ENCODE data around the gene NAXE.
"Not testable (repeated sequence)": the region's sequence is repeated elsewhere in the genome, so short reads cannot be mapped to it uniquely, and the experiment has no call there.

NAXE gene

DNA sequence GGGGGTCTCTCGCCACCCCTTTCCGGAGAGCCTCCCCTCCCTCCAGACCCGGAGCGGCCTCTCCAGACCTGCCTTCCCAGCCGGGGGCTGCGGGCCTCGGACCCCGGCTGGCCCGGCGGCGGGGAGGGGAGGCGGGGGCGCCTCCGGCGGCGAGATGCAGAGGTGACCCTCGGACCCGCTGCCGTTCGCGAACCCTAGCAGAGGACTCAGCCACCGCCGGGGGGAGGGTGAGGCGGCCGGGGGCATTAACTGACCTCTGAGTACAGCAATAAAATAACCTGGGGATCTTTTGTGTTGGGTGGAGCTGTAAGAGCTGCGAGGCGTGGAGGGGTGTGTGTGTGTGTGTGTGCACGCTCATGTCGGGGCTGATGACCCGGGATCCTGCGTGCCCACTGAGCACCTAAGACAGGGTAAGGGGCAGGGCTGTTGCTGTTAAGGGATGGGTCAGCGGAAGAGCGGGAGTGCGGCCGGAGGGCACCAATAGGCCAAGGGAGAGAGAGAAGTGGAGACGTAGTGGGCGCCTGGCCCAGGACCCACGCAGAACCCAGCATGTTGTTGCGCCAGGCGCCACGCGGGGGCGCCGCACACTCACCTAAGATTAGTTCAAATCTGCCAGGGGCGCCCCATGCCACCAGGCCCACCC, 34.0 kb downstream of the NAXE start:
- peak; percentile 85 for DNase-seq

DNA sequence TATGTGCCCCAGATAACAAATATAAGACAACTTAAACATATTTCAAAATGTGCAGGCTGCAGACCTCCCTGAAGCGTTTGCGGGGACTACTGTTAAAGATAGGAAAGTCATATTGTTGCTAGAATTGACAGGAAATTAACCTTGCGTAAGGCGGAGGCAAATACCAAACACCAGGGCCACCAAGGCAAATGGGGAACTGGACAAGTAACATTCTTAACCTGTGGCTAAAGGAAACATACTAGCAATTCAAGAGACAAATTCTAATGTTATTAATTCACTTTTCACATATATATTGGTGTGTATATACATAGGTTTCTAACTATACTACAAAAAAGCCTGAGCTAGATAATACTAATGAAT, 34.5 kb downstream of the NAXE start:
- no peak for DNase-seq

DNA sequence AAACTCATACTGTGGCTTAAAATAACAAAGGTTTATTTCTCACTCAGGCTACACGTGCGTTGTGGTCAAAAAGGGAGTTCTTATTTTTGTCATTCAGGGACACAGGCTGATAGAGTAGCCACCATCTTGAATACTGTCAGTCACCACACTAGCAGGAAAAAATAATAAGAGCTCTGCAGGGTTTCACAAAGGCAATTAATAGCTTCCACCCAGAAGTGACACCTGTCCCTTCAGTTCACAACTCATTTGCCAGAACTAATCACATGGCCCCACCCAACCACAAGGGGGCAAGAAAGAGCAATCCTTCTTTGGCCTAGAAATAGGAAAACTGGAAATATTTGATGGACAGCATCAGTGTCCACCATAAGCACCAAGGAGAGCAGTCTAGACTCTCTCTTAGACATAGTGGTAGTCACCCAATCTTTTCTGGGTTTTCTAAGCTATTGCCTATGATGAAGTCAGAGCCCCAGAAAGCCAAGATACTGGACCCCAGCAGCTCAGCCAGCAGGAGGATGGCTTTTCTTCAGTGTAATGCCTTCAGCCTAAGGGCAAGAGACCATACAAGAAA, 35.8 kb downstream of the NAXE start:
- peak; percentile 52 for DNase-seq

DNA sequence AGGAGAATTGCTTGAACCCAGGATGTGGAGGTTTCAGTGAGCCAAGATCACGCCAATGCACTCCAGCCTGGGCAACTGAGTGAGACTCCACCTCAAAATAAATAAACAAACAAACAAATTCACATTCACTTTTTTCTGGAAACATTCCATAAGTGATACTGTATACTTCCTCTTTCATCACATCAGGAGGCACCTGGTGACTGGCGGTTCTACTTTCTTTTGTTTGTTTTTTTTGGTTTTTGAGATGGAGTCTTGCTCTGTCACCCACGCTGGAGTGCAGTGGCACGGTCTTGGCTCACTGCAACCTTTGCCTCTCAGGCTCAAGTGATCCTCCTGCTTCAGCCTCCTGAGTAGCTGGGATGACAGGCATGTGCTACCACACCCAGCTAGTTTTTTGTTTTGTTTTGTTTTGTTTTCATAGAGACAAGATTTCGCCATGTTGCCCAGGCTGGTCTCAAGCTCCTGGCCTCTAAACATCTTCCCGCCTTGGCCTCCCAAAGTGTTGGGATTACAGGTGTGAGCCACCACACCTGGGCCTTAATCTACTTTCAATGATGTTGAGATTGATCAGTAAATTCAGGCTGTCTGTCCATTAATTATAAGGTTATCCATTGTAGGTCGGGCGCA, 38.4 kb downstream of the NAXE start:
- no peak for DNase-seq

DNA sequence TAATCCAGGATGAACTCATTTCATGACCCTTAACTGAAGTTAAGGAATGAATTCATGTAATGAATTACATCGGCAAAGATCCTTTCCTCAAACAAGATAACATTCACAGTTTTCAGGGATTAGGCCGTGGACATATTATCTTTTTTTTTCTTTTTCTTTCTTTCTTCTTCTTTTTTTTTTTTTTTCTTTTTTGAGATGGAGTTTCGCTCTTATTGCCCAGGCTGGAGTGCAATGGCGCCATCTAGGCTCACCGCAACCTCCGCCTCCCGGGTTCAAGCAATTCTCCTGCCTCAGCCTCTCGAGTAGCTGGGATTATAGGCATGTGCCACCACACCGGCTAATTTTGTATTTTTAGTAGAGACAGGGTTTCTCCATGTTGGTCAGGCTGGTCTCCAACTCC, 39.6 kb downstream of the NAXE start:
- DNase-seq = not testable (repeated sequence)

DNA sequence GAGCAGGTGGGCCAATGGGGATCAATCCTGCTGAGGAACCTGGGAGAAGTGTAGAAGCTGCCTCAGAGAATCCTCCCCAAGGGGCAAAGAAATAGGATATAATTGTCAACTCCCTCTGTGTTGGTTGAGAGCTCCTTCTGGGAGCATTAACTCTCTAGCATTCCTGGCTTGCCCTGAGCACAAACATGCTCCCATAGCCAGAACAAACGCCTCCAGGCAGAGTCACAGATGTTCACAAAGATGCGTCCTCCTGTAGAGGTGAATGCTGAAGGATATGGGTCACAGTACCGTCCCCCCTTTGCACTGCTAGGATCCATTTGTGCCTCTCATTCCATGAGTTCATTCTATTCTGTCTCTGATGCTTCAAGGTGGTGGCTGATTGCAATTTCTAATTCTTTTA, 40.8 kb downstream of the NAXE start:
- no peak for DNase-seq

DNA sequence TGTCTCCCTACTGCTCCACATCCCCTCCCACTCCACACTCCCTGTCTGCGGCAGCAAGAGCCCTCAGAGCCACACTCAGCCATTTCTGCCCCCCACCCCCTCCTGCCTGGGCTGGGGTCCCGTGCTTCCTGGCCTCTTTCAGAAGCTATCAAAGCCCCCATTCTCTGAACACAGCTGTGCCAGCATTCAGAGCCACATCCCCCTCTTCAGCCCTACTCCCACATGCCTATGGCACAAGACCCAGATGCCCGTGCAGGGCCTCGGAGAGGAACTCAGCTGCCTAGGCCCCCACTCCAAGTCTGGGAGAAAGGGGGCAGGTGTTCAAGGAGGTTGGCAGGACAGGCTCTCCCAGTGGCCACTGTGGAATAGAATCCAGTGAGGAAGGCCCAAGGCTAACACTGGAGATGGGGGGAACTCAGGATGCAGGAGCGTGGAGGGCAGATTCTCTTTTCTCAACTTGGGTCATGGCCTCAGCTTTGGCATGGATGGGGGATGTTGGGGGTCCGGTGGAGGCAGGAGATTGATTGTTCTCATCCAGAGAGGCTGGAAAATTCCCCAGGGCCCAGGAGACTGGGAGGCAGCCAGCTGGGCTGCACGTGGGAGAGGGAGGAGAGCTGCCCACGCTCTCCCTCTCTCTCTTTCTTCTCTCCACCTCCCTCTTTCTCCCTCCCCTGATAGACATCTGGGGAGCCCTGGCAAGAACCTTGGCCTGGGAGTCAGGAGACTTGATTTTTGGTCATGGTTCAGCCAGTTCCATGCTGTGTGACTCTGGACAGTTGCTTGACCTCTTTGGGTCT, 46.8 kb downstream of the NAXE start:
- DNase-seq = no peak

DNA sequence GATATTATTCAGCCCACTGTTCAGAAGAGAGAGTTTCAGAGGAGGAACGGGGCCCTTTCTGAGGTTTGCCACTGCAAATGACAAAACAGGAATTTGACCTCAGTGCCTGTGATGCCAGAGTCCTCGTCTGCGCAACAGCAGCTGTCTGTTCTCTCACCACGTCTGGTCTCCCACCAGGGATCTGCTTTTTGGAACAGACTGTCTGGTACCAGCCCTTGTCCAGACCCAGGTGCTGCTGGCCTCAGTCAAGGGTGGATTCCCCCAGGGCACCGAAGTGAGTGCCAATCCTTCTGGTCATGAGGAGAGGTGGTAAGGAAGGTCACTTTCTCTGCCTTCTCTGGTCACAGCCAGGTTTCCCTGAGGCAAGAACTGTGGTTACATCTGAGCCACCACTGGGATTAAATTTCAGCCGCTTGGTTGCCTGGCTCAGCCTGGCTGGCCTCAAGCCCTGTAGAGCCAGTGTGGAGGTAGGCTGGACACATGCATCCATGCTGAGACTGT, 48.1 kb downstream of the NAXE start:
- DNase-seq = no peak

DNA sequence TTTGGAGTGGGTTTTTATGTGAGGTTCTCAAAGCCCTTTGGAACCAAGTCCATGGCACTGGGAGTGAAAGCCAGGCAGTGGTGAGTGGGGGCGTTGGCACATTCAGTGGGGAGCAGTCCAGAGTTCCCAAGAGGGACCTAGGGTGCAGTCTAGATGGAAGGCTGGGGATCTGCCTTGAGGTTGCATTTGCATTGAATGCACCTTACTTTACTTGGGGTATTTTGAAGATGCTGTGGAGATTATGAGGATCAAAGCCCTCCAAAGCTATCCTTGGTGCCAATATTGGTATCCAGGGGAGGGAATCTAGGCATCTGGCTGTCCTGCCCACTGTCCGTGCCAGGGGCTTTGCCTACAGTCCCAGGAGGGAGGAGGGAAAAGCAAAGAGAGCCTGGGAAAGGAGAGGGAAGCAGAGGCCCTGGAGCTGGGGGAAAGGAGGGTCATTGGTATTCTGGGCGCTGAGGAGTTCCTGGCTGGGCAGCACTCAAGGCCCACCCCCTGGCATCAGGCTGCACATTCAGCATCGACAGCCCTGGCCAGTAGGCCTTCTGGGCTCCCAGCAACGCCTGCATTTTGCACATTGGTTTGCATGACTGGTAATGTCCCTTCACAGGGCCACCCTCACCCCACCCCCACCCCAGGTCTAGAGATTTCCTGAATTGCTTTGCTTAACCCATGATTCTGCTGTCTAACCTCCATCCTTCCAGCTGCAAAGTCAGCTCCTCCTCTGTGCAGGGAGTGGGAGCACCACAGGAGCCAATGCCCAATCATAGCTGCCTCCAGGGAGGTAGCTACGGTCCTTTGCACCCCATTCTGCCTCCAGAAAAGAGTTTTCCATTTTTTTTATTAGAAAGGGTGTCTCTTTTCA, 49.5 kb downstream of the NAXE start:
- DNase-seq = no peak

DNA sequence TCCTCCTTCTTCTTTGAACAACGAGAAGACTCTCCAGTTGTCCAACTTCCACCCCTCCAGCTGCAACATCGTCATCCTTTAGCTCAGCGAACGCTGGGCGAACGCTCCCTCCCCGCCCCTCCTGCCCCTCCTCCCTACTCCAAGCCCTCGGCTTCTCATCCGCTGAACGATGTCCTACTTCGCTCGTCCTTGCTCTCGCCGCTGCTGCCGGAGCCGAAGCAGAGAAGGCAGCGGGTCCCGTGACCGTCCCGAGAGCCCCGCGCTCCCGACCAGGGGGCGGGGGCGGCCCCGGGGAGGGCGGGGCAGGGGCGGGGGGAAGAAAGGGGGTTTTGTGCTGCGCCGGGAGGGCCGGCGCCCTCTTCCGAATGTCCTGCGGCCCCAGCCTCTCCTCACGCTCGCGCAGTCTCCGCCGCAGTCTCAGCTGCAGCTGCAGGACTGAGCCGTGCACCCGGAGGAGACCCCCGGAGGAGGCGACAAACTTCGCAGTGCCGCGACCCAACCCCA, 50.2 kb downstream of the NAXE start, which contains the start of gene BCAN:
BCAN (plus strand) TSS at position 357 of the 504 bp plus-strand sequence. CDS start 3,938 bp downstream, outside the sequence.
- peak; percentile 45 for DNase-seq

DNA sequence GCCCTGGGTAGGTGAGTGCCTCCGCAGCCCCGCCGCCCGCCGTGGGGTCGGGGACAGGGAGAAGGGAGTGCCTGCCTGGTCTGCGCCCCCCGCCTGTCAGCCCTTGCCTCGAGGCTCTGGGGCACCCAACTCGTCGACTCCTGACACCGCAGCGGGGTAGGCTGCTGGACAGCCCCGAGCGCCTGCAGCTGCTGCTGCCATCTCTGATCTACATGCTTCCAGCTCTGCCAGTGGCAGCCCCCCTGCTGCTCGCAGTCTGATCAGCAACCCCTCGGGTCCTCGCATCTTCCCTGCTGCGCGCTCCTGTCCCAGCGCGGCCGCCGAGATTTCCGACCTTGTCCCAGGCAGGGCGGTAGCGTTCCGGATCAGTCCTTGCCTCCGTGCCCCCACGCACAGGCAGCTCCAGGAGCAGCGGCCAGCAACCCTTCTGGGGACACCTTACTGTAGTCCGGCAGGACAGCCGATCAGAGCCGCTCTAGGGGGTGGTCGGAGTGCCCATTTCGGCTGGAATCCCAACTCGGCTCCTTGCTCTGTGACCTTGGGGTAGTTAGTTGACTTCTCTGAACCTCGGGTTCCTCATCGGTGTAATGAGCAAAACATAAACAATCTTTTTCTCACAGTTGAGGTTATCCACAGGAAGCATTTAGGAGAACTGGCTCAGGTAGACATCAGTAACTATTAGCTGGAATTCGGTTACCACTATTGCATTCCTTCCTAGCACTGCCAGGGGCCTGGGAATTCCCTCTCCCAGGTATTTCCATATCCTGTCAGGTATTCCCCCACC, 50.9 kb downstream of the NAXE start:
- DNase-seq = peak; percentile 8

DNA sequence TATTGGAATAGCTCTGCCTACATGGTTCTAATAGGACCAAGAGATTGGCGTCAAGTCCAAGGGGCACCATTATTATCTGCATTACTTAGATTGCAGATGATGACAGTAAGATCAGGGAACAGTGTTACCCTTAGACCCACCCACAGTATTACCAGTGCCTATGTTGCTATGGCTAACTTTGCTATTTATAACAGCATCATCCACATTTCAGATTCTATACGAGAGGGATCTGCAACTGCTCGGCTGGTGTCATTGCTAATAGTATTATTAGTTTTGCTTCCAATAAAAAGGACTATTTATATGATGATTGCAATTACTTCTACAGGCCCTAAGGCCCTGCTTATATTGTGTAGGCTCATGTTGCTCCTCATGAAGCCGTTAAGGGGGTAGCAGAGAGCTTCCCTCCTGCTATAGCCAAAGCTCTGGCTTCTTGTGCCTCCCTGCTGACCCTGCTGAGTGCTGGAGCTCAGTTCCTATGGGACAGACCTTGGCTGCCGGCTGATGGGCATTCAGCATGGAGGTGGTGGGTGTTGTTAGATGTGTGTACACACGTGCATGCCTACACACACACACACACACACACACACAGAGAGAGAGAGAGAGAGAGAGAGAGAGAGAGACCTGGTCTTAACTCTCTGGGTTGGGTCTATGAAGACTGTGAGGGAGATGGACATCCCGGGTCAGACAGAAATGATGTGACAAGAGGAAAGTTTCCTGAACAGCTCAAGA, 51.6 kb downstream of the NAXE start:
- DNase-seq = no peak

DNA sequence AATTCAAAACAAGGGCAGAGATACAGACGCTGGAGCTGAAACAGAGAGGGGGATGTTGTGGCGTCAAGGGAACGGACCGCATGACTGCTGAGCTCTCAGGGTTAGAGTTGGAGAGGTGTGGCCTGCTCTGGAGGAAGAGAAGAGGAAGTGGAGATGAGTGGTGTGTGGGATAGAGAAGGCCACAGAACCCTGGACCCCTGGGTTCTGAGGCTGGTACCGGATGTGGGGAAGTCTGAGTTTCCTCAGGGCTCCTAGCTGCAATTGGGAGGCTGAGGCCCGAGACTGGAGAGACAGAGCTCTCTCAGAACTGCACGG, 52.2 kb downstream of the NAXE start:
- peak; percentile 5 for DNase-seq

All from CD4-positive, alpha-beta T cell treated with Interleukin-17A for 4 hours (primary cell).